SK-N-SH treated with all-trans-retinoic acid at 6 μM for 48 hours (cell line): ENCODE results near the gene PDGFB.

Source experiments
- BACH2 ChIP-seq: fragments of 250-450 bp; sonication (Bioruptor Pico); IDR thresholded peaks from 2 replicates; pipeline ENCODE4 v1.9.0; 2021; ENCODE audit warnings: mild to moderate bottlenecking, borderline replicate concordance
- ESRRG ChIP-seq: fragments of 250-450 bp; sonication (Bioruptor Pico); IDR thresholded peaks from 2 replicates; pipeline ENCODE4 v1.6.1; 2021; ENCODE audit warnings: mild to moderate bottlenecking
- ISL1 ChIP-seq: fragments of 250-450 bp; sonication (Bioruptor Pico); IDR thresholded peaks from 2 replicates; pipeline ENCODE4 v2.1.2; 2022; ENCODE audit warnings: mild to moderate bottlenecking, moderate library complexity
- TOX ChIP-seq: fragments of 250-450 bp; sonication (Bioruptor Pico); IDR thresholded peaks from 2 replicates; pipeline ENCODE4 v1.8.0; 2021; ENCODE audit warnings: mild to moderate bottlenecking, moderate library complexity, borderline replicate concordance
- ZNF70 ChIP-seq: fragments of 450-650 bp; formaldehyde crosslinking; IDR thresholded peaks from 2 replicates; pipeline ENCODE4 v1.5.0; 2020; ENCODE audit warnings: mild to moderate bottlenecking, moderate library complexity
- TF ChIP-seq, protein P1 (sequence below): fragments of 250-450 bp; sonication (Bioruptor Pico); IDR thresholded peaks from 2 replicates; pipeline ENCODE4 v1.5.1; 2020; ENCODE audit warnings: low read depth, mild to moderate bottlenecking, moderate library complexity

DNA sequence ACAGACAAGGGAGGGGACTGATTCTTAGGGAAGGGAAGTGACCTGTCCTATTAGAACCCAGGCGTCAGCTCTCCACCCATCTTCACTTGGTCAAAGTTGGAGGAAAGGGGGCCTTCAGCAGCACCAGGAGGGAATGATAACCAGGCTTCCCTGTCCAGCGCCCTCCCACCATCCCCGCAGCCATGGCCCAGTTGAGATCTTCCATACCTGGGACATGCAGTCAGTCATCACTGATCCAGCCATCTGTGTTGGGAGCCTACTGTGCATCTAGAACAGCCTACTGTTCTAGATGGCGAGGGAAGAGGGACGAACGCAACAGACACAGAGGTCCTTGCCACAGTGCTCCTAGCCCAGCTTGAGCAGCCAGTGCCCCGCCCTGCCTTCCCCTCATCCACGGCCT, 40.6 kb downstream of the PDGFB start:
- TF ChIP-seq ESRRG (CRISPR knock-in tag) (no peak), BACH2 (CRISPR knock-in tag) (no peak), ZNF70 (CRISPR knock-in tag) (no peak), ISL1 (CRISPR knock-in tag) (no peak), TOX (CRISPR knock-in tag) (no peak)
- TF ChIP-seq, protein P1, sequence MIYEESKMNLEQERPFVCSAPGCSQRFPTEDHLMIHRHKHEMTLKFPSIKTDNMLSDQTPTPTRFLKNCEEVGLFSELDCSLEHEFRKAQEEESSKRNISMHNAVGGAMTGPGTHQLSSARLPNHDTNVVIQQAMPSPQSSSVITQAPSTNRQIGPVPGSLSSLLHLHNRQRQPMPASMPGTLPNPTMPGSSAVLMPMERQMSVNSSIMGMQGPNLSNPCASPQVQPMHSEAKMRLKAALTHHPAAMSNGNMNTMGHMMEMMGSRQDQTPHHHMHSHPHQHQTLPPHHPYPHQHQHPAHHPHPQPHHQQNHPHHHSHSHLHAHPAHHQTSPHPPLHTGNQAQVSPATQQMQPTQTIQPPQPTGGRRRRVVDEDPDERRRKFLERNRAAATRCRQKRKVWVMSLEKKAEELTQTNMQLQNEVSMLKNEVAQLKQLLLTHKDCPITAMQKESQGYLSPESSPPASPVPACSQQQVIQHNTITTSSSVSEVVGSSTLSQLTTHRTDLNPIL (CRISPR knock-in tag) = no peak
